ENCODE results near the gene EXOC4.

The EXOC4 gene

GRCh38 chr7:133354546-133355324, 101.9 kb downstream of the EXOC4 start:
- Histone ChIP-seq H3K4me2 (ENCODE audit: low read depth, low read length, poor library complexity, severe bottlenecking) (no peak overlapping the region), H3K9me2 (replicated peaks; ENCODE audit: low read depth, low read length) (no peaks in the 10 kb centered on the region), H3K27me3 (ENCODE audit: insufficient read depth, low read length, poor library complexity, severe bottlenecking) (no peaks in the 10 kb centered on the region), H2AFZ (ENCODE audit: low read length) (no peak overlapping the region), H3F3A (ENCODE audit: low read depth) (no peaks in the 10 kb centered on the region), H3K4me3 (ENCODE audit: low read length, poor library complexity, severe bottlenecking) (no peak overlapping the region), H3K4me1 (ENCODE audit: insufficient read depth, low read length, poor library complexity, severe bottlenecking) (no peaks in the 10 kb centered on the region), H3K79me2 (ENCODE audit: insufficient read depth, low read length) (no peaks in the 10 kb centered on the region), H3K36me3 (ENCODE audit: insufficient read depth, low read length) (peaks cover 5% of the 10 kb centered on the region; the same call in 1 of the 2 replicates), H3K9me3 (ENCODE audit: insufficient read depth, low read depth, low read length) (peaks cover 21% of the 10 kb centered on the region; the same call in 1 of the 2 replicates), H4K20me1 (ENCODE audit: insufficient read depth, low read length, poor library complexity, severe bottlenecking) (no peaks in the 10 kb centered on the region), H3K9ac (ENCODE audit: low read depth, low read length, poor library complexity, severe bottlenecking) (no peak overlapping the region)
- TF ChIP-seq CTCF (conservative IDR thresholded peaks at IDR 0.05; ENCODE audit: low read length) (no peak), EZH2phosphoT487 (IDR thresholded peaks at IDR 0.05; ENCODE audit: borderline replicate concordance) (no peak)

- Histone ChIP-seq H3K4me3 (ENCODE audit: low read length, poor library complexity, severe bottlenecking) (no peak overlapping the region), H3F3A (ENCODE audit: low read depth) (no peaks in the 10 kb centered on the region)
Measured at GRCh38 chr7:133355325-133355708, 102.4 kb downstream of the EXOC4 start.

GRCh38 chr7:133355822-133356221, 102.9 kb downstream of the EXOC4 start:
- TF ChIP-seq CTCF (conservative IDR thresholded peaks at IDR 0.05; ENCODE audit: low read length) = no peak
- TF ChIP-seq EZH2phosphoT487 (IDR thresholded peaks at IDR 0.05; ENCODE audit: borderline replicate concordance) = no peak
- H3K4me2 ChIP-seq (ENCODE audit: low read depth, low read length, poor library complexity, severe bottlenecking) = no peak overlapping the region
- no peak overlapping the region for H3K4me3 ChIP-seq (ENCODE audit: low read length, poor library complexity, severe bottlenecking)
- peaks cover 21% of the 10 kb centered on the region; the same call in 1 of the 2 replicates for H3K9me3 ChIP-seq (ENCODE audit: insufficient read depth, low read depth, low read length)
- no peak overlapping the region for H3K9ac ChIP-seq (ENCODE audit: low read depth, low read length, poor library complexity, severe bottlenecking)
- no peak overlapping the region for H2AFZ ChIP-seq (ENCODE audit: low read length)
- no peaks in the 10 kb centered on the region for H3K4me1 ChIP-seq (ENCODE audit: insufficient read depth, low read length, poor library complexity, severe bottlenecking)
- no peaks in the 10 kb centered on the region for H4K20me1 ChIP-seq (ENCODE audit: insufficient read depth, low read length, poor library complexity, severe bottlenecking)
- no peaks in the 10 kb centered on the region for H3K79me2 ChIP-seq (ENCODE audit: insufficient read depth, low read length)
- H3K36me3 ChIP-seq (ENCODE audit: insufficient read depth, low read length) = peaks cover 5% of the 10 kb centered on the region; the same call in 1 of the 2 replicates
- no peaks in the 10 kb centered on the region for H3K9me2 ChIP-seq (replicated peaks; ENCODE audit: low read depth, low read length)
- H3F3A ChIP-seq (ENCODE audit: low read depth) = no peaks in the 10 kb centered on the region
- no peaks in the 10 kb centered on the region for H3K27me3 ChIP-seq (ENCODE audit: insufficient read depth, low read length, poor library complexity, severe bottlenecking)

More at GRCh38 chr7:133355325-133355708, 102.4 kb downstream of the EXOC4 start:
- TF ChIP-seq CTCF (conservative IDR thresholded peaks at IDR 0.05; ENCODE audit: low read length) = no peak
- H4K20me1 ChIP-seq (ENCODE audit: insufficient read depth, low read length, poor library complexity, severe bottlenecking) = no peaks in the 10 kb centered on the region
- H3K27me3 ChIP-seq (ENCODE audit: insufficient read depth, low read length, poor library complexity, severe bottlenecking) = no peaks in the 10 kb centered on the region
- H3K36me3 ChIP-seq (ENCODE audit: insufficient read depth, low read length) = peaks cover 5% of the 10 kb centered on the region; the same call in 1 of the 2 replicates
- H3K9me3 ChIP-seq (ENCODE audit: insufficient read depth, low read depth, low read length) = peaks cover 21% of the 10 kb centered on the region; the same call in 1 of the 2 replicates
- H3K9ac ChIP-seq (ENCODE audit: low read depth, low read length, poor library complexity, severe bottlenecking) = no peak overlapping the region
- H3K79me2 ChIP-seq (ENCODE audit: insufficient read depth, low read length) = no peaks in the 10 kb centered on the region
- no peaks in the 10 kb centered on the region for H3K4me1 ChIP-seq (ENCODE audit: insufficient read depth, low read length, poor library complexity, severe bottlenecking)
- no peak overlapping the region for H3K4me2 ChIP-seq (ENCODE audit: low read depth, low read length, poor library complexity, severe bottlenecking)
- no peak overlapping the region for H2AFZ ChIP-seq (ENCODE audit: low read length)
- H3K9me2 ChIP-seq (replicated peaks; ENCODE audit: low read depth, low read length) = no peaks in the 10 kb centered on the region
